HL-60 (cell line): ENCODE results near the gene CRYZL1.

Experiments
- CTCF ChIP-seq: IDR thresholded peaks from one replicate; pipeline ENCODE4 v1.5.1; 2011; ENCODE audit warnings: low read length, control low read depth, inconsistent platforms; ENCODE audit not compliant: insufficient read depth
- GABPA ChIP-seq: IDR thresholded peaks from 2 replicates; pipeline ENCODE4 v1.6.1; 2012; ENCODE audit warnings: low read depth
- POLR2AphosphoS5 ChIP-seq: IDR thresholded peaks from 2 replicates; pipeline ENCODE4 v1.6.1; 2012; ENCODE audit warnings: low read depth
- REST ChIP-seq: IDR thresholded peaks from 2 replicates; pipeline ENCODE4 v1.6.1; 2012; ENCODE audit warnings: low read depth; ENCODE audit not compliant: insufficient replicate concordance
- SPI1 ChIP-seq: IDR thresholded peaks from 2 replicates; pipeline ENCODE4 v1.6.1; 2012; ENCODE audit warnings: low read depth, mild to moderate bottlenecking, borderline replicate concordance

GRCh38 chr21:33664135-33664534 is 22.6 kb upstream of the CRYZL1 start:
- no peak for TF ChIP-seq CTCF
- no peak for TF ChIP-seq POLR2AphosphoS5
- TF ChIP-seq GABPA, result no peak
- no peak for TF ChIP-seq SPI1
- TF ChIP-seq REST, result no peak
